NCI-H345 (cell line): ENCODE results near the gene CLCF1.
A peak's percentile ranks its signal among the peaks of the same experiment; 100 is the strongest.

Experiments used
- DNase-seq: peaks from one replicate; lab custom pipeline; 2025; lab: John Stamatoyannopoulos, UW

CLCF1 gene

GRCh38 chr11:67374571-67375281 lies 1.3 kb upstream of the CLCF1 start:
- no peak for DNase-seq

- DNase-seq: no peak
These were observed 511 bp upstream of the CLCF1 start for GRCh38 chr11:67373648-67374570.

- DNase-seq: no peak
These were observed 941 bp downstream of the CLCF1 start for GRCh38 chr11:67372321-67372992.

GRCh38 chr11:67371911-67372320 lies 1.5 kb downstream of the CLCF1 start:
- no peak for DNase-seq

- DNase-seq: peak; percentile 18
These were observed 2.0 kb downstream of the CLCF1 start for GRCh38 chr11:67371189-67371910.

- DNase-seq: no peak
These were observed 2.9 kb downstream of the CLCF1 start for GRCh38 chr11:67370351-67371076.

- DNase-seq: no peak
These were observed 3.6 kb downstream of the CLCF1 start for GRCh38 chr11:67369801-67370284.

- DNase-seq: no peak
These were observed 4.1 kb downstream of the CLCF1 start for GRCh38 chr11:67369275-67369674.

GRCh38 chr11:67368621-67369020 lies 4.8 kb downstream of the CLCF1 start:
- DNase-seq: no peak

- no peak for DNase-seq
These were observed 5.6 kb downstream of the CLCF1 start for GRCh38 chr11:67367761-67368227.

GRCh38 chr11:67366961-67367760 lies 6.2 kb downstream of the CLCF1 start:
- no peak for DNase-seq

GRCh38 chr11:67366546-67366945 lies 6.9 kb downstream of the CLCF1 start:
- DNase-seq: no peak

- DNase-seq: no peak
These were observed 7.5 kb downstream of the CLCF1 start for GRCh38 chr11:67365736-67366444.

- DNase-seq: no peak
These were observed 8.3 kb downstream of the CLCF1 start for GRCh38 chr11:67364783-67365722.

GRCh38 chr11:67364169-67364568 lies 9.2 kb downstream of the CLCF1 start:
- DNase-seq: no peak

GRCh38 chr11:67357831-67358670 lies 15.3 kb downstream of the CLCF1 start:
- DNase-seq: no peak

- DNase-seq: peak; percentile 57
These were observed 16.4 kb downstream of the CLCF1 start for GRCh38 chr11:67356864-67357561.
